Activated B cell treated with CpG ODN at 0.5 μM for 24 hours (primary cell): Measurements from ENCODE around the gene PARK7. TPM values are rescaled to one million over a fixed set of nuclear protein-coding genes. Genes with fewer than 3 reads are reported as not detected.

ENCODE experiments used
- ATAC-seq: fragments of 200-7000 bp; cut with Tn5 transposase; one replicate; pipeline ENCODE4 v1.10.0; 2021; ENCODE audit warnings: low read depth, mild to moderate bottlenecking, moderate library complexity
- CTCF ChIA-PET: fragments of 350-600 bp; sonication (Branson Sonifier 250); formaldehyde crosslinking; loops from one replicate; lab custom pipeline; 2021; ENCODE audit warnings: antibody characterized with exemption; lab: Charles Lee
- POLR2A ChIA-PET: fragments of 350-600 bp; sonication (Branson Sonifier 250); formaldehyde crosslinking; loops from one replicate; lab custom pipeline; 2021; ENCODE audit warnings: antibody characterized with exemption; lab: Charles Lee
- DNase-seq: peaks from one replicate; pipeline ENCODE4 v3.0.0; 2022
- H3K27ac Mint-ChIP-seq: one replicate; pipeline ENCODE4 v1.8.0; 2020; ENCODE audit warnings: mixed read lengths
- H3K27me3 Mint-ChIP-seq: one replicate; pipeline ENCODE4 v1.8.0; 2021; ENCODE audit warnings: mixed read lengths
- H3K36me3 Mint-ChIP-seq: one replicate; pipeline ENCODE4 v1.8.0; 2021; ENCODE audit warnings: low read depth, mixed read lengths
- H3K4me1 Mint-ChIP-seq: one replicate; pipeline ENCODE4 v1.8.0; 2021; ENCODE audit warnings: mixed read lengths
- H3K4me3 Mint-ChIP-seq: one replicate; pipeline ENCODE4 v1.8.0; 2020; ENCODE audit warnings: mild to moderate bottlenecking, mixed read lengths
- H3K9me3 Mint-ChIP-seq: one replicate; pipeline ENCODE4 v1.8.0; 2020; ENCODE audit warnings: mixed read lengths
- CTCF ChIP-seq: fragments of 200-600 bp; IDR thresholded peaks from one replicate; pipeline ENCODE4 v1.8.0; 2022; ENCODE audit warnings: antibody characterized with exemption, mild to moderate bottlenecking
- intact Hi-C: fragments of 100-400 bp; cut with micrococcal nuclease; formaldehyde crosslinking; loops from one replicate; pipeline ENCODE4 v1.15.1; 2024
- total RNA-seq: library from RNA; stranded (reverse); gene quantifications from 2 replicates; pipeline ENCODE4 v1.2.3, GENCODE V29; 2022

PARK7 gene
- total RNA-seq, 1 donor from 2014 or later, result 242 TPM

DNA sequence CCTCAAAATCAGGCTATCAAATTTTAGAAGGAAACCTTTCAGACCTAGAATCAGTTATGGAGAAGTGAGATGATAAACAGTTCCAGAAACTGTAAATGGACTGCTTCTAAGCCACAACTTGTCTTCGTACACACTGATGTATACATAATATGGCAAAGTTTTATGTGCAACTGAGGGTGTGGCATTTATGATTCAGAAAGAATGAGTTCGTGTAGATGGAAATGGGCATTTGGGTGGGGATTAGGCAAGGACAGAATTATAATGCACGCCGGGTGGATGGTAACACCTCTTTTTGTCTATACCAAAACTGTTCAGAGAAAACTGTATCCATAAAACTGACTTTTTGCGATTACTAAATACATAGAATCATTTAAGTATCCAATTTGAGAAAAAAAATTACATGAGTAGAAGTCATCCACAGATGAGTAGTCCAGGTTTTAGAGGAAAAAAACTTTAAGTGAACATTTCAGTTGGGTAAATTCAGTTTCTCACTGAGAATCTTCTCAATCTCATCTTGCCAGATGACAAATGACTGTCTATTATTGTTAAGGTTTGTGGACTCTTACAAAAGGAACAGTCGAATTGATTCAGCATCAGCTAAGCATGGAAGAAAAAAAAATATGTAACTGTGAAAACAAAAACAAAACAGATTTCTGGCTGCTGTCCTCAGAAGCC lies 42.1 kb downstream of the PARK7 start:
- intact Hi-C loops, result no loop called here
- ATAC-seq, result no peak
- POLR2A ChIA-PET, result no interaction called here

GRCh38 chr1:8004113-8004802 lies 42.7 kb downstream of the PARK7 start:
- POLR2A ChIA-PET, result no interaction called here
- Mint-ChIP-seq H3K4me1 (no peaks in the 10 kb centered on the region), H3K27ac (no peak overlapping the region), H3K4me3 (no peak overlapping the region), H3K9me3 (no peaks in the 10 kb centered on the region), H3K36me3 (peaks cover 17% of the 10 kb centered on the region), H3K27me3 (no peaks in the 10 kb centered on the region)
- ATAC-seq, result no peak
- intact Hi-C loops, result no loop called here
- CTCF ChIA-PET, result no interaction called here
- TF ChIP-seq CTCF, result no peak
- no peak for DNase-seq

More for the DNA sequence above, 42.1 kb downstream of the PARK7 start:
- H3K27ac Mint-ChIP-seq, result no peak overlapping the region
- no peaks in the 10 kb centered on the region for H3K4me1 Mint-ChIP-seq
- no peaks in the 10 kb centered on the region for H3K9me3 Mint-ChIP-seq
- no peaks in the 10 kb centered on the region for H3K27me3 Mint-ChIP-seq
- no peak for TF ChIP-seq CTCF
- peaks cover 17% of the 10 kb centered on the region for H3K36me3 Mint-ChIP-seq
- CTCF ChIA-PET, result no interaction called here
- DNase-seq, result no peak
- no peak overlapping the region for H3K4me3 Mint-ChIP-seq

DNA sequence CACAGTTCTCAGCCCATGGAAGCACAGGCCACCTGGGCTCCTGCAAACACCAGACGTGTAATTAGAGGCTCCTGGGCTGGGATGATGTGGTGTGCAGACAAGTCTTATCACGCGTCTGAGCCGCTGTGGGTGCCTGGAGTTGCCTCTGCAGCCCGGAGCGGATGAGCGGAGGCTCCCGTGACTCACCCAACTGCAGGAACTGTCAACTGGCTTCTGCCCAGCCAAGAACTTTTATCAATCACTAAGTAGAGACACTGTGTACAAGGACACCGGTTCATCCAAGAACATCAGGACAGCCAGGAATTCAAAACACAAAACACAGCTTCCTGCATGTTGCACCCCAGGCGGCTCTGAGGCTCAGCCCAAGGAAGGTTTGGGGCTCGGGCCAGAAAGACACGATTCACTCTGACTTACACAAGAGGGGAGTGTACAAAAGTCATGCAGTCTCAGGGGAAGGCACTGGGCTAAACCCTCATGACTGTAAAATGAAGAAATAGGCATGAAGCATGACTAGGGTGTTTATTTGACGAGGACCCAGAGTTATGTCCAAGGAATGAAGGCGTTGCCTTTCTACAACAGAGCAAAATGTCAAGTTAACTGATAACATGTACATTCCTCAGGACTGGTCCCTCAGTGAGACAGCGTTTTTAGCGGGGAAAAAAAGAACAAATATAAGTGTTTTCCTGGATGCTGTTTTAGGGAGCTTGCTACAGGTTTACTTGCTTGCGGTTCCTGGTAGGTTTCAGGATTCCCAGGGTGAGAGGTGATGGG lies 43.5 kb downstream of the PARK7 start:
- H3K4me1 Mint-ChIP-seq, result no peaks in the 10 kb centered on the region
- no peak for TF ChIP-seq CTCF
- H3K9me3 Mint-ChIP-seq, result no peaks in the 10 kb centered on the region
- ATAC-seq, result no peak
- H3K4me3 Mint-ChIP-seq, result no peak overlapping the region
- peaks cover 15% of the 10 kb centered on the region for H3K36me3 Mint-ChIP-seq
- intact Hi-C loops, result no loop called here
- DNase-seq, result no peak
- H3K27me3 Mint-ChIP-seq, result no peaks in the 10 kb centered on the region
- CTCF ChIA-PET, result no interaction called here
- H3K27ac Mint-ChIP-seq, result no peak overlapping the region
- POLR2A ChIA-PET, result no interaction called here

GRCh38 chr1:8006037-8006963 lies 44.8 kb downstream of the PARK7 start:
- DNase-seq (no peak), ATAC-seq (no peak)
- ChIA-PET CTCF (no interaction called here), POLR2A (no interaction called here)
- H3K36me3 Mint-ChIP-seq, result peaks cover 14% of the 10 kb centered on the region
- no peak overlapping the region for H3K27ac Mint-ChIP-seq
- H3K4me1 Mint-ChIP-seq, result no peaks in the 10 kb centered on the region
- no peaks in the 10 kb centered on the region for H3K9me3 Mint-ChIP-seq
- TF ChIP-seq CTCF, result no peak
- H3K4me3 Mint-ChIP-seq, result no peak overlapping the region
- intact Hi-C loops, result no loop called here
- H3K27me3 Mint-ChIP-seq, result no peaks in the 10 kb centered on the region
